Measurements from ENCODE around the gene DRD2. TPM values are rescaled to one million over a fixed set of nuclear protein-coding genes. Genes with fewer than 3 reads are reported as not detected.

DRD2 gene
- total RNA-seq, 2 experiments from 2014 or later, result not detected

GRCh38 chr11:113411536-113411935 lies 63.7 kb downstream of the DRD2 start:
- Mint-ChIP-seq H3K4me3 (no peak overlapping the region), H3K27me3 (no peaks in the 10 kb centered on the region), H3K4me1 (ENCODE audit: low read depth) (no peaks in the 10 kb centered on the region), H3K9me3 (no peaks in the 10 kb centered on the region), H3K27ac (no peak overlapping the region), H3K36me3 (ENCODE audit: low read depth) (no peaks in the 10 kb centered on the region)
- ChIA-PET CTCF (no interaction called here), POLR2A (no interaction called here)
- TF ChIP-seq CTCF (IDR thresholded peaks at IDR 0.05), result no peak
- intact Hi-C loops (cut with micrococcal nuclease), result no loop called here
- ATAC-seq (no peak), DNase-seq (no peak)

- Mint-ChIP-seq H3K9me3 (no peaks in the 10 kb centered on the region), H3K27me3 (no peaks in the 10 kb centered on the region), H3K4me3 (no peak overlapping the region), H3K27ac (no peak overlapping the region), H3K4me1 (ENCODE audit: low read depth) (no peaks in the 10 kb centered on the region), H3K36me3 (ENCODE audit: low read depth) (no peaks in the 10 kb centered on the region)
- DNase-seq (no peak), ATAC-seq (no peak)
- POLR2A ChIA-PET, result no interaction called here
- CTCF ChIA-PET, result no interaction called here
- intact Hi-C loops (cut with micrococcal nuclease), result no loop called here
- TF ChIP-seq CTCF (IDR thresholded peaks at IDR 0.05), result no peak
These were observed 64.6 kb downstream of the DRD2 start for GRCh38 chr11:113410414-113411135.

- Mint-ChIP-seq H3K9me3 (no peaks in the 10 kb centered on the region), H3K4me3 (no peak overlapping the region), H3K27ac (no peak overlapping the region), H3K27me3 (no peaks in the 10 kb centered on the region), H3K4me1 (ENCODE audit: low read depth) (no peaks in the 10 kb centered on the region), H3K36me3 (ENCODE audit: low read depth) (no peaks in the 10 kb centered on the region)
- no peak for TF ChIP-seq CTCF (IDR thresholded peaks at IDR 0.05)
- ATAC-seq, result no peak
- intact Hi-C loops (cut with micrococcal nuclease), result no loop called here
- CTCF ChIA-PET, result no interaction called here
- POLR2A ChIA-PET, result no interaction called here
- no peak for DNase-seq
These were observed 65.7 kb downstream of the DRD2 start for GRCh38 chr11:113409526-113409925.

- no peaks in the 10 kb centered on the region for H3K36me3 Mint-ChIP-seq (ENCODE audit: low read depth)
- no peak for TF ChIP-seq CTCF (IDR thresholded peaks at IDR 0.05)
- ChIA-PET POLR2A (no interaction called here), CTCF (no interaction called here)
- ATAC-seq, result no peak
- H3K4me1 Mint-ChIP-seq (ENCODE audit: low read depth), result no peaks in the 10 kb centered on the region
- H3K27ac Mint-ChIP-seq, result no peak overlapping the region
- DNase-seq, result no peak
- no peaks in the 10 kb centered on the region for H3K9me3 Mint-ChIP-seq
- H3K4me3 Mint-ChIP-seq, result no peak overlapping the region
- H3K27me3 Mint-ChIP-seq, result no peaks in the 10 kb centered on the region
- intact Hi-C loops (cut with micrococcal nuclease), result no loop called here
These were observed 66.3 kb downstream of the DRD2 start for GRCh38 chr11:113408887-113409286.

- Mint-ChIP-seq H3K27me3 (no peaks in the 10 kb centered on the region), H3K4me1 (ENCODE audit: low read depth) (no peaks in the 10 kb centered on the region), H3K36me3 (ENCODE audit: low read depth) (no peaks in the 10 kb centered on the region), H3K27ac (no peak overlapping the region), H3K4me3 (no peak overlapping the region), H3K9me3 (no peaks in the 10 kb centered on the region)
- ATAC-seq, result no peak
- ChIA-PET POLR2A (no interaction called here), CTCF (no interaction called here)
- intact Hi-C loops (cut with micrococcal nuclease), result no loop called here
- no peak for TF ChIP-seq CTCF (IDR thresholded peaks at IDR 0.05)
- DNase-seq, result no peak
These were observed 67.0 kb downstream of the DRD2 start for GRCh38 chr11:113408206-113408605.

Measured in activated CD8-positive, alpha-beta T cell treated with anti-CD3 and anti-CD28 coated beads for 36 hours (primary cell).